RWPE1 (cell line): Measurements from ENCODE around the gene CDK14.
A peak's percentile ranks its signal among the peaks of the same experiment; 100 is the strongest.

ENCODE experiments used
- CTCF ChIA-PET: fragments of 350-600 bp; sonication (Branson Sonifier 250); formaldehyde crosslinking; extraction: SDS; loops from one replicate; lab custom pipeline; 2021; lab: Yijun Ruan, JAX
- POLR2A ChIA-PET: fragments of 400-600 bp; formaldehyde crosslinking; extraction: SDS; loops from one replicate; lab custom pipeline; 2020; ENCODE audit warnings: antibody characterized with exemption; ENCODE audit not compliant: low non-redundant PET; lab: Yijun Ruan, JAX
- DNase-seq: peaks from one replicate; pipeline ENCODE4 v3.0.0; 2012; ENCODE audit warnings: low spot score
- H3K27ac ChIP-seq: fragments of 450-650 bp; 2 replicates; pipeline ENCODE4 v1.5.1; 2017
- TF ChIP-seq, protein P1 (sequence below): fragments of 450-650 bp; conservative IDR thresholded peaks from 2 replicates; pipeline ENCODE4 v1.5.1; 2017; ENCODE audit warnings: low read depth, mild to moderate bottlenecking

Gene CDK14

DNA sequence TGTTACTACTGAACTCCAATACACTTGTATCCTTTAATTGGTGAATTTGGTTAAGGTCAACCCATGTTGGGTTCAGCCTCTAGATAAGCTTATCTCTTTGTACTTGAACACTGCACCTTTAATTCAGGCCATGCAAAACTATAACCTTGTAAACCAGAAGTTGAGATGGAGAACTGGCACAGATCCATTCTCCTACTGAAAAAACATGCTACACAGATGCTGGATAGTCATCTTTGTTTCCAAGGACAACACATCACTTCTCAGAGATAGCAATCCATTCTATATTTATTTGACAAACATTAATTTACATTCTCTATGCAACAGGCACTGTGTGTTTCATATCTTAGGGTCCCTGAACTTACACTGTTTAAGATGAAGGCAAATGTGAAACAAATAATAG is 2.9 kb upstream of the CDK14 start:
- no peak overlapping the region for H3K27ac ChIP-seq
- CTCF ChIA-PET: interaction anchor here (0.6 to 0.9 kb wide), 2 partner anchors 15 to 26 kb away, joined by 3 to 4 read pairs; no protein-coding TSS in a partner anchor
- TF ChIP-seq, protein P1, sequence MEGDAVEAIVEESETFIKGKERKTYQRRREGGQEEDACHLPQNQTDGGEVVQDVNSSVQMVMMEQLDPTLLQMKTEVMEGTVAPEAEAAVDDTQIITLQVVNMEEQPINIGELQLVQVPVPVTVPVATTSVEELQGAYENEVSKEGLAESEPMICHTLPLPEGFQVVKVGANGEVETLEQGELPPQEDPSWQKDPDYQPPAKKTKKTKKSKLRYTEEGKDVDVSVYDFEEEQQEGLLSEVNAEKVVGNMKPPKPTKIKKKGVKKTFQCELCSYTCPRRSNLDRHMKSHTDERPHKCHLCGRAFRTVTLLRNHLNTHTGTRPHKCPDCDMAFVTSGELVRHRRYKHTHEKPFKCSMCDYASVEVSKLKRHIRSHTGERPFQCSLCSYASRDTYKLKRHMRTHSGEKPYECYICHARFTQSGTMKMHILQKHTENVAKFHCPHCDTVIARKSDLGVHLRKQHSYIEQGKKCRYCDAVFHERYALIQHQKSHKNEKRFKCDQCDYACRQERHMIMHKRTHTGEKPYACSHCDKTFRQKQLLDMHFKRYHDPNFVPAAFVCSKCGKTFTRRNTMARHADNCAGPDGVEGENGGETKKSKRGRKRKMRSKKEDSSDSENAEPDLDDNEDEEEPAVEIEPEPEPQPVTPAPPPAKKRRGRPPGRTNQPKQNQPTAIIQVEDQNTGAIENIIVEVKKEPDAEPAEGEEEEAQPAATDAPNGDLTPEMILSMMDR: no peak
- DNase-seq: no peak
- POLR2A ChIA-PET: no interaction called here

DNA sequence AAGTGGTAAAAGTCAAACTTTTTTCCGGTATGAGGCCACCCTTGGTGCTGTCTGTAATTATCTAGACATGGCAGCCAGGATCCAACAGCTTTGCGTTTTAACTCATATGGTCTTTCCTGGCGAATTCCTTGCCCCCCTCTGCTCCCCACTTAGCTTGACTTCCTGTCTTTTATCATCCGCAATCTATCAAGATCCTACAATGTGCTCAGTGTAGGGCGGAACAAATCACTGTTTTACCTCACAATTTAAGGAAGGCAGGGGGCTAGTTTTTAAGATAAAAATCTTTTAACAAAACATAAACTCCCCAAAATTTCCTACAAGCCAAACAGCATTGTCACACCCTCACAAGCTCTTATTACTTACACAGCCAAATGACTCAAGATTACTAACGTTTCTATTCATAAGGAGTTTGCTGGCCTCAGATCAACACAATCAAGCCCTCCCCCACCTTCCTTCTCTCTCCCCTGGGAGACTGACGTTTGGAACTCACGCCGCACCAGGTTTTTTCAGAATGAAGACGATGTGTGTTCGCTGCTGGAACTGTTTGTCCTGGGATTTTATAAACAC is 1.3 kb upstream of the CDK14 start:
- peak; percentile 85 for DNase-seq
- peak overlapping the region; percentile 92; the same call in 1 of the 2 replicates for H3K27ac ChIP-seq
- TF ChIP-seq, protein P1: no peak
- ChIA-PET POLR2A (no interaction called here), CTCF (interaction anchor here (1.6 kb wide), 1 partner anchor 31 kb away, joined by 3 read pairs; no protein-coding TSS in a partner anchor)

DNA sequence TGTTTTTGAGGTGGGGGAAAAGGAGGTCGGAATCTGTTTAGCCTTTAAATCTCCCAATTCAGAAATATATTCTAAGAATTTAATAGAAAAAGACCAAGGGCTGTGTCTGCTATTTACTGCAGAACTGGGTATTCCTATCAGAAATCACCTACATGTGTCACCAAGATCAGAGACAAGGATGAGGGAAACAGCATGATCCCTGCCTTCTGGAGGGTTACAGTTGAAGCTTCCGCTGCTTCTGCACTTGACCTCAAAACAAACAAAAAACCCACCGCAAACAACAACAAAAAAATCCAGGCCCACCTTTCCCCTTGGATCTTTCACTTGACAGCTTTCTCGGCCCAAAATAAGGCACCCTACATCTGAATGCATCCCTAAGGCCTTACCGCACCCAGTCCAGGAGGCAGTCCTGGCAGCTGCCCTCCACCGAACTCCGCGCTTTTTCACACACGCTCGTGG is 750 bp upstream of the CDK14 start:
- POLR2A ChIA-PET: no interaction called here
- TF ChIP-seq, protein P1: no peak
- H3K27ac ChIP-seq: peak overlapping the region; percentile 92
- peak; percentile 13 for DNase-seq
- CTCF ChIA-PET: interaction anchor here (1.4 to 1.6 kb wide), 2 partner anchors 10 to 31 kb away, joined by 3 to 7 read pairs; no protein-coding TSS in a partner anchor

GRCh38 chr7:90596671-90597562 is 796 bp downstream of the CDK14 start:
- CTCF ChIA-PET: interaction anchor here (0.6 to 1.8 kb wide), 5 partner anchors 8 to 142 kb away, joined by 3 to 7 read pairs (median 4); no protein-coding TSS in a partner anchor
- DNase-seq: peak; percentile 21
- POLR2A ChIA-PET: no interaction called here
- H3K27ac ChIP-seq: peak overlapping the region; percentile 92
- TF ChIP-seq, protein P1: no peak

GRCh38 chr7:90597563-90598253 is 1.6 kb downstream of the CDK14 start:
- TF ChIP-seq, protein P1: no peak
- CTCF ChIA-PET: interaction anchor here (0.6 to 1.8 kb wide), 2 partner anchors 27 to 78 kb away, joined by 4 to 5 read pairs; no protein-coding TSS in a partner anchor
- DNase-seq: peak; percentile 18
- no peak overlapping the region for H3K27ac ChIP-seq
- POLR2A ChIA-PET: no interaction called here

DNA sequence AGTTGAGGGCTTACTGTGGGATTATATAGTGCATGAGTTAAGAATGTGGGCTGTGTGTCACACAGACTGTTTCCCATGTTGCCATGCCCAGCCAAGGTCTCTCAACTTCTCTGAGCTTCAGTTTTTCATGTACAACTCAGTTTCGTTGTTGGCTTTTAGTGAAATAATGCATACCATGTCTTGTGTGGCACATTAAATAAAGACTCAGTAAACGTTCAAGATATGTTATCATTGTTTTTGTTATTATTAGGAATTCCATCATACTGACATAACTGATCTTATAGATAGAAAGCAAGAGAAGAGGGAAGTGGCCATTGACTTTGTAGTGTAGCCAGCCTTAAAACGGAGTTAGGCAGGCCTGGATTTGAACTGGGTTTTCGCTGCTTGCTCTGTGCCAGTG is 2.9 kb downstream of the CDK14 start:
- TF ChIP-seq, protein P1: no peak
- ChIA-PET CTCF (no interaction called here), POLR2A (no interaction called here)
- no peak for DNase-seq
- H3K27ac ChIP-seq: no peak overlapping the region
